ENCODE measurements around the gene SPATA22. TPM values are rescaled to one million over a fixed set of nuclear protein-coding genes. Genes with fewer than 3 reads are reported as not detected.
"Not testable (repeated sequence)": the region's sequence is repeated elsewhere in the genome, so short reads cannot be mapped to it uniquely, and the experiment has no call there.

SPATA22 gene
- total RNA-seq, 1 experiment from 2014 or later = not detected

DNA sequence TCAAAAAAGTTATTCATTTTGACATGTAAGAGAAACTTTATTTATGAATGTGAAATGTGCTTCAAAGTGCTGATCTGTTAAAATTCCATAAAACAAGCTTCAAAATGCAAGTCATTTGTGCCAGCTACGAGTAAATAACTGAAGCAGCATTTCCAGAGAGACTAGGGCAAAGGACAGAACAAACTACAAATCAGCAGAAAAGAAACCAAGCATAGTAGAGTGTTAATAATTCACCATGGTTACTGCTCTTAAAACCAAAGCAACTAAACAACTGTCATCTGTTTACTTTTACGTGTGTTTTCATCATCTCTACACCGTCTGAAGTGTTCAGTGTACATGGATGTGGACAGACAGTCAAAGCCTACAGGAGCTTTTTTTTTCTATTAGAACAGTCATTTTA, 2.6 kb upstream of the SPATA22 start:
- H3K27ac Mint-ChIP-seq (ENCODE audit: unreplicated experiment) = no peak overlapping the region
- no peaks in the 10 kb centered on the region for H3K36me3 Mint-ChIP-seq (ENCODE audit: insufficient read depth, unreplicated experiment)
- CTCF ChIA-PET = no interaction called here
- BruUV-seq (replicated peaks) = no TSS peak
- peaks cover 13% of the 10 kb centered on the region for H3K4me1 Mint-ChIP-seq (ENCODE audit: low read depth, unreplicated experiment)
- no peak overlapping the region for H3K4me3 Mint-ChIP-seq (ENCODE audit: low read depth, unreplicated experiment)
- H3K27me3 Mint-ChIP-seq (ENCODE audit: unreplicated experiment) = peaks cover 11% of the 10 kb centered on the region
- TF ChIP-seq, protein P1, sequence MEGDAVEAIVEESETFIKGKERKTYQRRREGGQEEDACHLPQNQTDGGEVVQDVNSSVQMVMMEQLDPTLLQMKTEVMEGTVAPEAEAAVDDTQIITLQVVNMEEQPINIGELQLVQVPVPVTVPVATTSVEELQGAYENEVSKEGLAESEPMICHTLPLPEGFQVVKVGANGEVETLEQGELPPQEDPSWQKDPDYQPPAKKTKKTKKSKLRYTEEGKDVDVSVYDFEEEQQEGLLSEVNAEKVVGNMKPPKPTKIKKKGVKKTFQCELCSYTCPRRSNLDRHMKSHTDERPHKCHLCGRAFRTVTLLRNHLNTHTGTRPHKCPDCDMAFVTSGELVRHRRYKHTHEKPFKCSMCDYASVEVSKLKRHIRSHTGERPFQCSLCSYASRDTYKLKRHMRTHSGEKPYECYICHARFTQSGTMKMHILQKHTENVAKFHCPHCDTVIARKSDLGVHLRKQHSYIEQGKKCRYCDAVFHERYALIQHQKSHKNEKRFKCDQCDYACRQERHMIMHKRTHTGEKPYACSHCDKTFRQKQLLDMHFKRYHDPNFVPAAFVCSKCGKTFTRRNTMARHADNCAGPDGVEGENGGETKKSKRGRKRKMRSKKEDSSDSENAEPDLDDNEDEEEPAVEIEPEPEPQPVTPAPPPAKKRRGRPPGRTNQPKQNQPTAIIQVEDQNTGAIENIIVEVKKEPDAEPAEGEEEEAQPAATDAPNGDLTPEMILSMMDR (IDR thresholded peaks at IDR 0.05; ENCODE audit: unreplicated experiment) = no peak
- no peak for DNase-seq
- intact Hi-C loops (cut with micrococcal nuclease; ENCODE audit: unreplicated experiment) = no loop called here
- H3K9me3 Mint-ChIP-seq (ENCODE audit: low read depth, unreplicated experiment) = no peaks in the 10 kb centered on the region

DNA sequence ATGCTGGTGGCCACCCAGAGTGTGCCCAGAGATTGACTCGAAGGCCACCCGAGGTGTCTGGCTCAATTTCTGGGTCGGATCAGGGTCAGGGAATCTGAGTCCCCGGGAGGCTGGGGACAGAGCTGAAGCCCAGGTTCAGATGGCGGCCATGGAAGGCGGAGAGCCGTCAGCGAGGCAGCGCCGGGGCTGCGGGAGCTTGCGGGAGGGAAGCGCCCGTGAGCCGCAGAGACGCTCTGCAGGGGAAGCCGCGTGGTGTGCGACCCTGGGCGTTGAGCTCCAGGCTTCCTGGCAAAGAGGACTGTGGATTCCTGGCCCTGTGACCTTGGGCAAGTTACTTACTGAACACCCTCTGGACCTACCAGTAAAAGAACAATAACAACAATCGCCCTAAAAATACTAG, 518 bp upstream of the SPATA22 start:
- Mint-ChIP-seq H3K27ac (ENCODE audit: unreplicated experiment) (no peak overlapping the region), H3K27me3 (ENCODE audit: unreplicated experiment) (no peaks in the 10 kb centered on the region), H3K4me3 (ENCODE audit: low read depth, unreplicated experiment) (no peak overlapping the region), H3K4me1 (ENCODE audit: low read depth, unreplicated experiment) (peaks cover 13% of the 10 kb centered on the region), H3K36me3 (ENCODE audit: insufficient read depth, unreplicated experiment) (no peaks in the 10 kb centered on the region), H3K9me3 (ENCODE audit: low read depth, unreplicated experiment) (no peaks in the 10 kb centered on the region)
- TF ChIP-seq, protein P1 (IDR thresholded peaks at IDR 0.05; ENCODE audit: unreplicated experiment) = no peak
- intact Hi-C loops (cut with micrococcal nuclease; ENCODE audit: unreplicated experiment) = no loop called here
- CTCF ChIA-PET = no interaction called here
- no peak for DNase-seq
- no TSS peak for BruUV-seq (replicated peaks)

DNA sequence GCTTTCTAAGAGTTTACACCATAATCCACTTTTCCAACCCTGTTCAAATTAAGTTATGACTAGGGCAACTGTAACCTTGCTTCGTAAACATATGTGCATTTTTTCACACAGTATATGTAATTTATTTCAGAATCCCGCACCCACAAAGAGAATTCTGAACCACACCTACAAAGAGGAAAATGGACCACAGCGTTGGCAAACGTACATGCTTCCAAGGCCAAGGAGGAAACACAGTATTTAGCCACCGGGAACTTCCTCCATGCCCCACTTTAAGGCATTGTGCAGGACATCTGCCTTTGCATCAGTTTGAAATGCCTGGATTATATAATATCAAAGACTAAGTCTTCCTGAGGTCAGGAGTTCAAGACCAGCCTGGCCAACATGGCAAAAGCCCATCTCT, 2.1 kb downstream of the SPATA22 start:
- DNase-seq = no peak
- intact Hi-C loops (cut with micrococcal nuclease; ENCODE audit: unreplicated experiment) = no loop called here
- H3K27ac Mint-ChIP-seq (ENCODE audit: unreplicated experiment) = no peak overlapping the region
- BruUV-seq (replicated peaks) = no TSS peak
- CTCF ChIA-PET = no interaction called here
- no peaks in the 10 kb centered on the region for H3K4me1 Mint-ChIP-seq (ENCODE audit: low read depth, unreplicated experiment)
- no peak overlapping the region for H3K4me3 Mint-ChIP-seq (ENCODE audit: low read depth, unreplicated experiment)
- TF ChIP-seq, protein P1 (IDR thresholded peaks at IDR 0.05; ENCODE audit: unreplicated experiment) = no peak
- no peaks in the 10 kb centered on the region for H3K27me3 Mint-ChIP-seq (ENCODE audit: unreplicated experiment)
- no peaks in the 10 kb centered on the region for H3K36me3 Mint-ChIP-seq (ENCODE audit: insufficient read depth, unreplicated experiment)
- H3K9me3 Mint-ChIP-seq (ENCODE audit: low read depth, unreplicated experiment) = no peaks in the 10 kb centered on the region

DNA sequence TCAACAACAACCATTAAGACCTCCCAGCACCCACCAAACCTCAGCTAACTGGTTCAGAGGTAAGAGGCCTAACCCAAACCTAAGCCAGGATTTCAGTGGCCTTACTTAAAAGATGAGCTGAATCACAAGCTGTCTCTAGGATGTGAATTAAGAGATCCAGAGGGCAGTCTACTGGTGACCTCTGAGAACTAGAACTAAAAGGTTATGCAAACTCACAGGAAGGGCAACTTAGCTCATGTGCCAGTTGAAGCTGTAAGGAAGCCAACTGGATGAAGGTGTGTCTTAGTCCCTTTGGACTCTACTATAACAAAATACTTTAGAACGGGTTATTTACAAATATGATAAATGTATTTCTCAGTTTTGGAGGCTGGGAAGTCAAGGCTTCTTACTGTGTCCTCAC, 5.3 kb downstream of the SPATA22 start:
- H3K9me3 Mint-ChIP-seq (ENCODE audit: low read depth, unreplicated experiment); CTCF ChIA-PET; intact Hi-C loops (cut with micrococcal nuclease; ENCODE audit: unreplicated experiment); H3K4me3 Mint-ChIP-seq (ENCODE audit: low read depth, unreplicated experiment); DNase-seq; BruUV-seq (replicated peaks); H3K36me3 Mint-ChIP-seq (ENCODE audit: insufficient read depth, unreplicated experiment); H3K27ac Mint-ChIP-seq (ENCODE audit: unreplicated experiment); H3K4me1 Mint-ChIP-seq (ENCODE audit: low read depth, unreplicated experiment); H3K27me3 Mint-ChIP-seq (ENCODE audit: unreplicated experiment): not testable (repeated sequence)

DNA sequence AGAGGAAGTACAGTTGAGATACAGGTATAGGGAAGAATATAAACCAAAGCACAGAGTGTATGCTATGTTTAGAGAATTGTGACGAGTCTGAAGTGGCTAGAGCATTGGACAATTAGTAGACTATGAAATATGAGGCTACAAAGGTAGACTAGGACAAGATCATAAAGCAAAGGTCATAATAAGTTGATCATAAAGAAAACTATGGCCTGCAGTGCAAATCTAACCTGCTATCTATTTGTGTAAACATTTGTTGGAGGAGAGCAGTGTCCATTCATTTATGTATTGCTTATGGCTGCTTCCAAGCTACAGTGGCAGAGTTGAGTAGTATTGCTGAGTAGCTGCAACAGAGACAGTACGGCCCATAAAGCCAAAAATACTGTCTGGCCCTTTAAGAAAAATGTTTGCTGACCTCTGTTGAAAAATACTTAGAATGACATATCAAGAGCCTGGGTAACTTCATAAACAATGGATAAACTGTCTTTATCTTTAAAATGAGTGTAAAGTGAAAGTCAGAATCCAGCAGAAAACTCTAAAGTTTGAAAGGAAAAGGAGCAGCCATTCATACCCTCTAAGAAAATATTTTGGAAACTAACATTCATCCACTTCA, 23.5 kb downstream of the SPATA22 start:
- TF ChIP-seq, protein P1 (IDR thresholded peaks at IDR 0.05; ENCODE audit: unreplicated experiment) = no peak
- Mint-ChIP-seq H3K27me3 (ENCODE audit: unreplicated experiment) (peaks cover 2% of the 10 kb centered on the region), H3K36me3 (ENCODE audit: insufficient read depth, unreplicated experiment) (no peaks in the 10 kb centered on the region), H3K9me3 (ENCODE audit: low read depth, unreplicated experiment) (no peaks in the 10 kb centered on the region), H3K4me1 (ENCODE audit: low read depth, unreplicated experiment) (no peaks in the 10 kb centered on the region), H3K4me3 (ENCODE audit: low read depth, unreplicated experiment) (no peak overlapping the region), H3K27ac (ENCODE audit: unreplicated experiment) (no peak overlapping the region)
- BruUV-seq (replicated peaks) = no TSS peak
- intact Hi-C loops (cut with micrococcal nuclease; ENCODE audit: unreplicated experiment) = no loop called here
- CTCF ChIA-PET = no interaction called here
- no peak for DNase-seq

Data from Calu3 (cell line).